GOT3 (cell line): ENCODE results near the gene TMEM119.
"Not testable (repeated sequence)": the region's sequence is repeated elsewhere in the genome, so short reads cannot be mapped to it uniquely, and the experiment has no call there.

Source experiments
- DNase-seq: peaks from one replicate; lab custom pipeline; 2025; ENCODE audit warnings: mixed read lengths; lab: John Stamatoyannopoulos, UW

TMEM119 gene

GRCh38 chr12:108602209-108602705 lies 4.4 kb upstream of the TMEM119 start:
- DNase-seq: no peak

- DNase-seq: no peak
Measured at GRCh38 chr12:108600702-108601007, 2.8 kb upstream of the TMEM119 start.

- no peak for DNase-seq
Measured at GRCh38 chr12:108599948-108600701, 2.2 kb upstream of the TMEM119 start.

- DNase-seq: no peak
Measured at GRCh38 chr12:108599541-108599940, 1.7 kb upstream of the TMEM119 start.

- no peak for DNase-seq
Measured at GRCh38 chr12:108598553-108599250, 818 bp upstream of the TMEM119 start.

GRCh38 chr12:108596854-108597558 lies 878 bp downstream of the TMEM119 start:
- no peak for DNase-seq

- DNase-seq: no peak
Measured at GRCh38 chr12:108595711-108596647, 1.9 kb downstream of the TMEM119 start.

- DNase-seq: no peak
Measured at GRCh38 chr12:108594960-108595710, 2.7 kb downstream of the TMEM119 start.

- no peak for DNase-seq
Measured at GRCh38 chr12:108594323-108594903, 3.5 kb downstream of the TMEM119 start.

GRCh38 chr12:108592033-108592909 lies 5.6 kb downstream of the TMEM119 start:
- no peak for DNase-seq

GRCh38 chr12:108591267-108591980 lies 6.5 kb downstream of the TMEM119 start:
- no peak for DNase-seq

GRCh38 chr12:108590463-108590862 lies 7.4 kb downstream of the TMEM119 start:
- DNase-seq: not testable (repeated sequence)

GRCh38 chr12:108589840-108590229 lies 8.0 kb downstream of the TMEM119 start:
- no peak for DNase-seq

GRCh38 chr12:108589028-108589839 lies 8.7 kb downstream of the TMEM119 start:
- no peak for DNase-seq

GRCh38 chr12:108587826-108588225 lies 10.1 kb downstream of the TMEM119 start:
- no peak for DNase-seq

- no peak for DNase-seq
Measured at GRCh38 chr12:108586306-108586705, 11.6 kb downstream of the TMEM119 start.

GRCh38 chr12:108585864-108586263 lies 12.0 kb downstream of the TMEM119 start:
- no peak for DNase-seq

GRCh38 chr12:108584456-108585065 lies 13.3 kb downstream of the TMEM119 start:
- DNase-seq: no peak
